Measurements from ENCODE around the gene NFIC.
"Not testable (repeated sequence)": the region's sequence is repeated elsewhere in the genome, so short reads cannot be mapped to it uniquely, and the experiment has no call there.

The NFIC gene

GRCh38 chr19:3492919-3493318, 126.5 kb downstream of the NFIC start:
- DNase-seq (ENCODE audit: low read depth) = no peak

GRCh38 chr19:3493651-3494050, 127.3 kb downstream of the NFIC start:
- DNase-seq (ENCODE audit: low read depth) = no peak

DNA sequence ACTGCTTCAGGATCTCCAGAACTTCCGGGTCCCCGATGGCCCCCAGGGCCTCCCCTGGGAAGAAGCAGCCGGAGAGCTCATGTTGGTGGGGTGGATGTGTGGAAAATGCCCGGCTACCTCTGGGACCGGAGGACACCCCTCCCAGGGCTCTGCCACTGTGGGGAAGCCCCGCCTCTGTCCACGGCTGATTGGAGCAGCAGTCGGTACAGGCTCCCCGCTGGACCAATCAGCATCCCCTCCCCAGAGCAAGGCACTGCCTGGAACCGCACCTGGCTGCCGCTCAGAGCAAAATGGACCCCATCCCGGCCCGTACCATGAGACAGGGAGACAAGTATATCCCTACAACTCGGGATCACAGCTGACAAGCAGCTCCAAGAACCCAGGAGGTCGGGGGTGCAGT, 127.7 kb downstream of the NFIC start:
- DNase-seq (ENCODE audit: low read depth) = no peak

DNA sequence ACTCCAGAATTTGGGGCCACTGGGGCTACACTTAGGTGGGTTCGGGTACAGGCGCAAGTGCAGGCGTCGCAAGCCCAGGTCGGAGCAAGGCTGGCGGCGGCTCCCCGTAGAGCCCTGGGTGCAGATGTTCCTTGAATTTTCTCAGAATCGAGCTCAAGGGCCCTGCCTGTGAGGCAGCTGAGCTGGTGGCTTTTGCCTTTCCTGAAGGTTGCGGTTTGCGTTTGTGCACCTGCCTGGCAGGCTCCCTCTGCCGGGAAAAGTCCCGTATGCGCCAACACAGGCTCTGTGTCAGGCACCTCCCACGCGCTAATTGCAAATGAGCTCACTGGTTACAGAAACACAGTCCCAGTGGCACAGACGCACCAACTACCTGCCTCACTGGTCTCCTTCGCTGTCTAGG, 128.2 kb downstream of the NFIC start:
- DNase-seq (ENCODE audit: low read depth) = no peak

DNA sequence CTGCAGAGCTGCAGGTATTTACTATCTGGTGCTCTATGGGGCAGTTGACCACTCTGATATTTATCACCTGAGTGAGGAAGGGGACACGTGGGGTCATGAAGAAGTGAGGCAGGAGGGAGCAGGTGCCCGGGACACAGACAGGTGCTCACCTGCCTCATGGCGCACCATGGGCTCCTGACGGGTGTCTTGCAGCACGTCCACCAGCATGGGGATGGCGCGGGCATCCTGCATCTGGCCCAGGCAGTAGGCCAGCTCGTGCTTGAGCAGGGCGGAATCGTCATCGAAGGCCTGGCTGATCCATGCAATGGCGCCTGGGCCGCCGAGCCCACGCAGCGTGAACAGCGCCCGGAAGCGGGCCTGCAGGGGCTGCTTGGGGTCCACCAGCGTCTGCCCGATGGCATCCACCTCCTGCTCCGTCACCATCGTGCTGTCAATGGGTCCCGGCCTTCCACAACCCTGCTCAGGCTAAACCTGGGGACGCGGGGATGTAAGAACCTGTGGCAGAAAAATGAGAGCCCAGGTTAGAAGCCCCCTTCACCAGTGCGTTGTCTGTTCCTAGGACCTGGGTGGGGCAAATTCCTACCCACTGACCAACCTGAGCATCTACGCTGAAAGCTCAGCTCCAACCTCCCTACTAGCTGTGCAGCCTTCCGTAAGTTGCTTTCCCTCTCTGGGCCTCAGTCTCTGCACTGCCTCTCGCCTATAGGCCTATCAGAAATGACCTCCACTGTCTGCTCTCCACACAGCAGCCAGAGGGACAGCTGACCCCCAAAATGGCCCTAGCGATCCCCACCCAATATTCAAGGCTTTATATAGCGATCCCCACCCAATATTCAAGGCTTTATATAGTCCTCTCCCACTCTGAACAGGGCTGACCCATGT, 130.2 kb downstream of the NFIC start:
- no peak for DNase-seq (ENCODE audit: low read depth)

- no peak for DNase-seq (ENCODE audit: low read depth)
Measured at GRCh38 chr19:3497757-3498520, 131.6 kb downstream of the NFIC start.

DNA sequence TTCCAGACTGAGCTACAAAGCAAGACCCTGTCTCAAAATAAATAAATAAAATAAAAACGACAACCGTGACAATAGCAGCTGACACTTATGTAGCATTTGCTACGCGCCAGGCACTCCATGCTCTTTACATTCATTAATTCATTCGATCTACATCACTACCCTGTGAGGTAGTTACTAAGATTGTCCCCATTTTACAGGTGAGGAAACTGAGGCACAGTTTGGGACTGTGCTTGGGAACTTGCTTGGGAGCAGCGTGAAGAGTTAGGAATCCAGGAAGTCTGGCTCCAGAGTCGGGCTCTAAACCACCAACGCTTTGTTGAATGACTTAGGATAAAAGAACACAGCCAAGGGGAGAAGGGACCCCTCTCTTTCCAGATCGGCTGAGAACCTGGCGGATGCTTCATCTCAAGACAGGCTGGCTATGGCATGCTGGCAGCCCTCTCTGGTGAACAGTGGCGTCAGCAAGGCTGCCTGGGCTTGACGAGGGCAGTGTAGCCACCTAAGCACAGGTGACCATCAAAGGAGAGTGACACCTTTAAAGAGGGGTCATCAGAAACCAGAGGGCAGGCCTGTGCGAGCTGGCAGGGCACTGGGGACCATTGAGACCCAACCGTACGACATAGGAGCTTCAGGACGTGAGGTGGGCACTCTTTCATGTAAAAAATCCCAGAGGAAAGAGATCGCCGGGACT, 133.5 kb downstream of the NFIC start:
- DNase-seq (ENCODE audit: low read depth) = no peak

DNA sequence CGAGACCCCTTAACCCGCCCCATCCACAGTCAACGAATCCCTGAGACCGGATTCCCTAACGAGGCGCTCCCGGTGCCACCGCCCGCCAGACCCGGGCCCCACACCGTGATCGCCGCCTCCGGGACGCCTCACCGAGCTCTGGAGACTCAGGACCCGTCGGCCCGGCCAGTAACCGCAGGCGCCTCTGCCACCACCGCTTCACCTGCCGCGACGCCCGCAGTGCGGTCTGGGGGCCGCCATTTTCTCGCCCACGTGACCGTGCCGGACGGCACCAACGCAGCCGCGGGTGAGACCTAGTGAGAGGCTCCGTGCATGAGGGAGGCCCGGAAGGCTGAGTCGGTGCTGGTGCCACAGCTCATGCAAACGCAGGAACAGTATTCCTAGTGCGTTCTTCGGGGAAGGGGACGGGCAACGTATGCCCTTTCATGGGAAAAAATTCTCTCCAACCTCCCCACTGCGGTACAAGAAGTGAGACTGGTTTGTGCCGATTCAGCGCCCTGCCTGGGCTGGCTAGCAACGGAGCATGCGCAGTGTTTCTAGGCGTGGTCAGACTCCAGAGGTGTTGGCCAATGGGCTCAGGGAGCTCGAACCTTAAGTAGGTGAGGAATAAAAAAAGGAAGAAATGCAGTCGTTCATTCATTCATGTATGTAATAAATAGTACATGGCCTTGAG, 134.2 kb downstream of the NFIC start, which contains the start of gene DOHH:
Gene DOHH, minus strand, starts transcription at position 246 of the 673 bp plus-strand sequence. CDS start 3,860 bp downstream, outside the sequence.
- peak; percentile 87 for DNase-seq (ENCODE audit: low read depth)

GRCh38 chr19:3501780-3502179, 135.4 kb downstream of the NFIC start:
- DNase-seq (ENCODE audit: low read depth) = no peak

- no peak for DNase-seq (ENCODE audit: low read depth)
Measured at GRCh38 chr19:3503036-3503572, 136.7 kb downstream of the NFIC start.

- DNase-seq (ENCODE audit: low read depth) = no peak
Measured at GRCh38 chr19:3504735-3505134, 138.4 kb downstream of the NFIC start.

- DNase-seq (ENCODE audit: low read depth) = peak; percentile 100
Measured at GRCh38 chr19:3505598-3506383, 139.4 kb downstream of the NFIC start, which contains the start of gene FZR1. Gene FZR1, plus strand, starts transcription at chr19:3506311. Its CDS starts 16,679 bp downstream, at chr19:3522990.

DNA sequence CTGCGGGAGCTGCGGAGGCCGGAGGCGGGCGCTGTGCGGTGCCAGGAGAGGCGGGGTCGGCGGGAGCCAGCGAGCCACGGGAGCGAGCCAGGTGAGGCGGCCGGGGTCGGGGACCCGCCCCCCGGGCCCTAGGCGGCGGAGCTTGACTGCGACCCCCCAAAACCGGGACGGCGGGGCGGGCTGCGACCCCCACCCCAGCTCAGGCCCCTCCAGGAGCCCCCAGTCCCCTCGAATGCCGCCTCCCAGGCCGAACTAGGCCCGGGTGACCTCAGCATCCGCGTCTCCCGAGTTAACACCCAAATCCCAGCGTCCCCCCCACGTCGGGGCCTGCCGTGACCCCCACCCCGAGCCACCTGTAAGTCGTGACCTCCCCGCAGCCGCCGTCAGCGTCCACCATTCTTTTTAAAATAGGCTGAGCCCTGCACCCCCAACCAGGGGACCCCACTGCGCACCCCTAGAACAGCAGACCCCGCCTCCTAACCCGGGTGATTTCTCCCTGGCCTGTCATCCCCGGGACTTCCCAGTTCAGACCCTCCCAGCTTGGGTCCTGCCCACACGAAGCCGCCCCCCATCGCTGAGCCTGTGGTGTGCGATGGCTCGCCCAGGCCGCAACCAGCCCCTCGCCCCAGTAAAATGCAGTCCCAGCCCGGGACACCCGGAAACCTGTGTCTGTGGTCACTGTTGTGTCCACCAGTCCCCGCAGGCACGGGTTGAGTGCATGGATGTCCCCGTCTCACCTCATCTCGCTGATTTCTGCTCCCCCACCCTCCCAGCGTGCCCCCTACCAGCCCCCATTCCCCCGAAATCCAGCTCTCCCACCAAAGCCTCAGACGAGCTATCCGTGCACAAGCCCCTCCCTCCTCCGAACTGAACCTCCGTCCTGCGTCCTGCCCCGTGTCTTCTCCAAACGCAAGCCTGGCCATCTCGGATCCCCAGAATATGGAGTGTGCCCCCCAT, 140.3 kb downstream of the NFIC start:
- DNase-seq (ENCODE audit: low read depth) = peak; percentile 19

- no peak for DNase-seq (ENCODE audit: low read depth)
Measured at GRCh38 chr19:3507371-3508120, 141.2 kb downstream of the NFIC start.

DNA sequence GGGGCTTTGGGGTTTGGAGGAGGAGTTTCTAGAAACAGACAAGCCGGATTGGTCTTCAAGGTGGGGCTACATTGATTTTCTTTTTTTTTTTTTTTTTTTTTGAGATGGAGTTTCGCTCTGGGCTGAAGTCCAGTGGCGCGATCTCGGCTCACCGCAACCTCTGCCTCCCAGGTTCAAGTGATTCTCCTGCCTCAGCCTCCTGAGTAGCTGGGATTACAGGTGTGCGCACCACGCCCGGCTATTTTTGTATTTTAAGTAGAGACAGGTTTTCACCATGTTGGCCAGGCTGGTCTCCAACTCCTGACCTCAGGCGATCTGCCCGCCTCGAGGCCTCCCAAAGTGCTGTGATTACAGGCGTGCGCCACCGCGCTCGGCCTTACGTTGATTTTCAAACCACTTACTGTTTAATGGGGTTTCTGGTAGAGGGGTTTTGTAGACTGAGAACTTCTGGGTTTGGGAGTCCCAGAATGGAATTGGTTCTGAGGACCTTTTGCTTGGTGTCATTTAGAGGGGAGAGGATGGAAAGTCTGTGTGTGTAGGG, 141.8 kb downstream of the NFIC start:
- not testable (repeated sequence) for DNase-seq (ENCODE audit: low read depth)

- DNase-seq (ENCODE audit: low read depth) = no peak
Measured at GRCh38 chr19:3508771-3509535, 142.6 kb downstream of the NFIC start.

DNA sequence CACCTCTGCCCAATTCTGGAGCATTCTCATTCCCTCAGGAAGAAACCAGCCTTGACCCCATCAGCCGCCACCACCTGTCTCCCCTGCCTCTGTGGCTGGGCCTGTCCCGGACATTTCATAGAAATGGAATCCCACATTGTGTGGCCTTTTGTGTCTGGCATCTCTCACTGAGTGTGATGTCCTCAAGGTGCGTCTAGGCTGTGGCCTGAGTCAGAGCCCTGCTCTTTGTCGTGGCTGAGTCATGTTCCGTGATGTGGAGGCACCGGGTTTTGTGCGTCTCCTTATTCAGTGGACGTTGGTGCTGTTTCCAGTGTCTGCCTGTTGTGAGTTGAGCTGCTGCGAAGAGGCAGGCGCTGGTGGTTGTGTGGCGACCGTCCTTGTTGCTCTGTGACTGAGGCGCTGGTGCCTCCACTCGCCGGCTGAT, 143.2 kb downstream of the NFIC start:
- no peak for DNase-seq (ENCODE audit: low read depth)

GRCh38 chr19:3510727-3511126, 144.3 kb downstream of the NFIC start:
- DNase-seq (ENCODE audit: low read depth) = no peak

All from stimulated activated CD8-positive, alpha-beta memory T cell treated with anti-CD3 and anti-CD28 coated beads, Interleukin-12 subunit alpha, Interleukin-12 subunit beta, amount 100 ng/mL, for 4 hours (primary cell).